Activated B cell treated with CpG ODN at 0.5 μM for 24 hours (primary cell): Measurements from ENCODE around the gene OSBPL3. TPM values are rescaled to one million over a fixed set of nuclear protein-coding genes. Genes with fewer than 3 reads are reported as not detected.
A peak's percentile ranks its signal among the peaks of the same experiment; 100 is the strongest.

Experiments used
- ATAC-seq: fragments of 200-7000 bp; cut with Tn5 transposase; one replicate; pipeline ENCODE4 v1.10.0; 2021; ENCODE audit warnings: low read depth, mild to moderate bottlenecking, moderate library complexity
- CTCF ChIA-PET: fragments of 350-600 bp; sonication (Branson Sonifier 250); formaldehyde crosslinking; loops from one replicate; lab custom pipeline; 2021; ENCODE audit warnings: antibody characterized with exemption; lab: Charles Lee
- POLR2A ChIA-PET: fragments of 350-600 bp; sonication (Branson Sonifier 250); formaldehyde crosslinking; loops from one replicate; lab custom pipeline; 2021; ENCODE audit warnings: antibody characterized with exemption; lab: Charles Lee
- DNase-seq: peaks from one replicate; pipeline ENCODE4 v3.0.0; 2022
- H3K27ac Mint-ChIP-seq: one replicate; pipeline ENCODE4 v1.8.0; 2020; ENCODE audit warnings: mixed read lengths
- H3K27me3 Mint-ChIP-seq: one replicate; pipeline ENCODE4 v1.8.0; 2021; ENCODE audit warnings: mixed read lengths
- H3K36me3 Mint-ChIP-seq: one replicate; pipeline ENCODE4 v1.8.0; 2021; ENCODE audit warnings: low read depth, mixed read lengths
- H3K4me1 Mint-ChIP-seq: one replicate; pipeline ENCODE4 v1.8.0; 2021; ENCODE audit warnings: mixed read lengths
- H3K4me3 Mint-ChIP-seq: one replicate; pipeline ENCODE4 v1.8.0; 2020; ENCODE audit warnings: mild to moderate bottlenecking, mixed read lengths
- H3K9me3 Mint-ChIP-seq: one replicate; pipeline ENCODE4 v1.8.0; 2020; ENCODE audit warnings: mixed read lengths
- intact Hi-C: fragments of 100-400 bp; cut with micrococcal nuclease; formaldehyde crosslinking; loops from one replicate; pipeline ENCODE4 v1.15.1; 2024
- total RNA-seq: library from RNA; stranded (reverse); gene quantifications from 2 replicates; pipeline ENCODE4 v1.2.3, GENCODE V29; 2022
- TF ChIP-seq, protein P1 (sequence below): fragments of 200-600 bp; IDR thresholded peaks from one replicate; pipeline ENCODE4 v1.8.0; 2022; ENCODE audit warnings: antibody characterized with exemption, mild to moderate bottlenecking

Gene OSBPL3
- total RNA-seq, result 29.3 and 33.3 TPM in 2 replicates

- peak; percentile 90 for ATAC-seq
- DNase-seq, result peak; percentile 92
- intact Hi-C loops, result loop anchor here (1.0 to 10.0 kb wide), 12 partner anchors 17 to 1885 kb away; partner anchors contain the start of genes CCDC126, CYCS, PALS2 and SKAP2
- H3K27ac Mint-ChIP-seq, result peak within 1 kb of the TSS; percentile 94
- no peaks in the 10 kb centered on the region for H3K27me3 Mint-ChIP-seq
- H3K4me1 Mint-ChIP-seq, result peaks cover 53% of the 10 kb centered on the region
- ChIA-PET CTCF (interaction anchor here (0.7 to 7.0 kb wide), 20 partner anchors 9 to 168 kb away, joined by 3 to 85 read pairs (median 4); no protein-coding TSS in a partner anchor), POLR2A (interaction anchor here (0.6 to 5.4 kb wide), 19 partner anchors 12 to 159 kb away, joined by 3 to 55 read pairs (median 5); partner anchors contain the start of gene CYCS)
- peaks cover 11% of the 10 kb centered on the region for H3K36me3 Mint-ChIP-seq
- TF ChIP-seq, protein P1, sequence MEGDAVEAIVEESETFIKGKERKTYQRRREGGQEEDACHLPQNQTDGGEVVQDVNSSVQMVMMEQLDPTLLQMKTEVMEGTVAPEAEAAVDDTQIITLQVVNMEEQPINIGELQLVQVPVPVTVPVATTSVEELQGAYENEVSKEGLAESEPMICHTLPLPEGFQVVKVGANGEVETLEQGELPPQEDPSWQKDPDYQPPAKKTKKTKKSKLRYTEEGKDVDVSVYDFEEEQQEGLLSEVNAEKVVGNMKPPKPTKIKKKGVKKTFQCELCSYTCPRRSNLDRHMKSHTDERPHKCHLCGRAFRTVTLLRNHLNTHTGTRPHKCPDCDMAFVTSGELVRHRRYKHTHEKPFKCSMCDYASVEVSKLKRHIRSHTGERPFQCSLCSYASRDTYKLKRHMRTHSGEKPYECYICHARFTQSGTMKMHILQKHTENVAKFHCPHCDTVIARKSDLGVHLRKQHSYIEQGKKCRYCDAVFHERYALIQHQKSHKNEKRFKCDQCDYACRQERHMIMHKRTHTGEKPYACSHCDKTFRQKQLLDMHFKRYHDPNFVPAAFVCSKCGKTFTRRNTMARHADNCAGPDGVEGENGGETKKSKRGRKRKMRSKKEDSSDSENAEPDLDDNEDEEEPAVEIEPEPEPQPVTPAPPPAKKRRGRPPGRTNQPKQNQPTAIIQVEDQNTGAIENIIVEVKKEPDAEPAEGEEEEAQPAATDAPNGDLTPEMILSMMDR, result no peak
- H3K4me3 Mint-ChIP-seq, result peak within 1 kb of the TSS; percentile 98
- no peaks in the 10 kb centered on the region for H3K9me3 Mint-ChIP-seq
These were observed at the start of gene OSBPL3 for GRCh38 chr7:24979863-24980533. Gene OSBPL3, minus strand, starts transcription at chr7:24980178. Its CDS starts 87,706 bp downstream, at chr7:24892472.

DNA sequence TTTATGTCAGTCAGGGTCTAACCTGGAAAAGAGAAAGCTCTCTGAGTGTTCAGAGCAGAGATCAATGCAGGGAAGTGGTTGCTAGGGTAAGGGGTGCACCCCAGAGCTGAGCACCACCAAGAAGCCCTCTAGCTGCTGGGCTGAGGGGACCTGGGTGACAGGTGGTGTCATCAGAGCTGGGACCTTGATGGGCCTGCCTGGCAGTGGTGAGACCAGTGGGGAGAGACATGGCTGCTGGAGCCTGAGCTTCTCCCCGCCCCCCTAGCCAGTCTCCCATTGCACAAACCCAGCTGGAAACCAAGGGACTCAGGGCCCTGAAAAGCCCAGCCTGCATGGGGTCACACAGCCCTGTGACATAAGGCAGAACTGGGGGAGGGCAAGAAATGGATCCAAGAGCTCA, 49.1 kb upstream of the OSBPL3 start:
- H3K4me1 Mint-ChIP-seq, result peaks cover 10% of the 10 kb centered on the region
- H3K36me3 Mint-ChIP-seq, result no peaks in the 10 kb centered on the region
- no peak overlapping the region for H3K27ac Mint-ChIP-seq
- no peak for ATAC-seq
- TF ChIP-seq, protein P1, result no peak
- H3K4me3 Mint-ChIP-seq, result no peak overlapping the region
- intact Hi-C loops, result no loop called here
- CTCF ChIA-PET, result interaction anchor here (1.1 kb wide), 1 partner anchor 41 kb away, joined by 3 read pairs; no protein-coding TSS in a partner anchor
- no peak for DNase-seq
- POLR2A ChIA-PET, result no interaction called here
- H3K27me3 Mint-ChIP-seq, result peaks cover 17% of the 10 kb centered on the region
- no peaks in the 10 kb centered on the region for H3K9me3 Mint-ChIP-seq

DNA sequence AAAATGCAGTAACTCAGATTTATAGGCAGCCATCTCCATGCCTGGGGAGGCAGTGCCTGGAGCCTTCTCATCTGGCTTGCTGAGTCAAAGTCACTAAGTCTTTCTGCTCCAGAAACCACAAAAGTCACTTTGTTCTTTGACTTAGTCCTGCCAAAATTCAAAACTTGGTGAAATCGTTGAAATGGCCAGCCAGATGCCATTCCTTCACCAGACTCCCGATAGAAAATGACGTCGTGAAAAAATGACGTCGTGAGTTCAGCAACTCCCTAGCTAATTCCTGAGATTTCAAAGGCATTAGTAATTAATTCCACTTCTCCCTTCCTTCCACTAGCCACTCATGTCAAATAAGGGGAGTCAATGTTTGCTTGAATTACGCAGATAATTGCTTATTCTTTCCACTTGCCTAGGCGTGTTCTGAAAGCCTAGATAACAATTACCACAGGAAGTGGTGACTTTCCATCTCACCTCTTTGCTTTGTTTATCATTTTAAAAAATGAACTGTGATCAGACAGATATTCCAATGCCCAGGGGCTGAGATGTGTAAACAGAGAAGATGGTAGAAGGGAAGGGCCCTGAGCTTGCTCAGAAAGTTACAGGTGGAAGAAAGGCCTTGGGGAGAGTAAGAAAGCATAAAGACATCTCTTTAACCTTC, 48.5 kb upstream of the OSBPL3 start:
- Mint-ChIP-seq H3K4me3 (no peak overlapping the region), H3K36me3 (no peaks in the 10 kb centered on the region), H3K4me1 (peaks cover 10% of the 10 kb centered on the region), H3K27me3 (peaks cover 21% of the 10 kb centered on the region), H3K9me3 (no peaks in the 10 kb centered on the region), H3K27ac (no peak overlapping the region)
- POLR2A ChIA-PET, result no interaction called here
- TF ChIP-seq, protein P1, result no peak
- ATAC-seq (no peak), DNase-seq (no peak)
- CTCF ChIA-PET, result interaction anchor here (1.1 kb wide), 1 partner anchor 41 kb away, joined by 3 read pairs; no protein-coding TSS in a partner anchor
- intact Hi-C loops, result no loop called here

GRCh38 chr7:25026156-25026555, 46.2 kb upstream of the OSBPL3 start:
- ChIA-PET POLR2A (no interaction called here), CTCF (no interaction called here)
- intact Hi-C loops, result no loop called here
- ATAC-seq (no peak), DNase-seq (no peak)
- H3K9me3 Mint-ChIP-seq, result no peaks in the 10 kb centered on the region
- H3K4me3 Mint-ChIP-seq, result no peak overlapping the region
- H3K36me3 Mint-ChIP-seq, result no peaks in the 10 kb centered on the region
- TF ChIP-seq, protein P1, result no peak
- peaks cover 7% of the 10 kb centered on the region for H3K4me1 Mint-ChIP-seq
- no peak overlapping the region for H3K27ac Mint-ChIP-seq
- H3K27me3 Mint-ChIP-seq, result peaks cover 25% of the 10 kb centered on the region

DNA sequence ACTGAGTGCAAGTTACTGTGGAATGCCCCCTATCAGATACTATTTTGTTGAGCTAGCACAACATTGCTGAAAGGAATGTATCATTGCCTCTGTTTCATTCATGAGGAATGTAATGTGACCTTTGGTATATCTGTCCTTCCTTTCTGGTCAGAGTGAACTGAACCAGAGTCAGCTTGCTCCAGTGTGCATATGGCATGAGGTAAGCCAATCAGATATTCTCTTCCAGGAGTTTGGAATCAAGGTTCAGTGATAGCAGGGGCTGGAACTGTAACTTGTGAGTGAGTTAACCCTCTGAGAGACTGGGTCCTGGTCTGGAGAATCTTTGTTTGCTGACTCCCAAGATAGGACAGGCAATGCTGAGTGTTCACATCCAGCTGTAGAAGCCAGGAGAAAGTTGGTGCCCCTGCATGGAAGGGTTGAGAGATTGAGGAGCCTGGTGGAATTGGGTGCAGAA, 45.3 kb upstream of the OSBPL3 start:
- ChIA-PET CTCF (no interaction called here), POLR2A (no interaction called here)
- ATAC-seq (no peak), DNase-seq (no peak)
- intact Hi-C loops, result no loop called here
- Mint-ChIP-seq H3K27ac (no peak overlapping the region), H3K9me3 (no peaks in the 10 kb centered on the region), H3K27me3 (peaks cover 25% of the 10 kb centered on the region), H3K36me3 (no peaks in the 10 kb centered on the region), H3K4me3 (no peak overlapping the region), H3K4me1 (peaks cover 2% of the 10 kb centered on the region)
- TF ChIP-seq, protein P1, result no peak
